Neuronal stem cell (in vitro differentiated cells): ENCODE data around the gene UBAC2.

Experiments used
- DNase-seq: peaks from one replicate; pipeline ENCODE4 v3.0.0-alpha.2; 2013; ENCODE audit warnings: low spot score
- H2AFZ ChIP-seq: one replicate; pipeline ENCODE4 v1.6.1; 2013; ENCODE audit warnings: mild to moderate bottlenecking, low read length, inconsistent platforms
- H2AK5ac ChIP-seq: 2 replicates; pipeline ENCODE4 v1.6.1; 2013; ENCODE audit warnings: low read depth, mild to moderate bottlenecking, inconsistent platforms, low read length, moderate library complexity, mixed read lengths
- H2BK120ac ChIP-seq: 2 replicates; pipeline ENCODE4 v1.6.1; 2013; ENCODE audit warnings: low read depth, mild to moderate bottlenecking, inconsistent platforms, low read length, moderate library complexity, mixed read lengths
- H2BK12ac ChIP-seq: one replicate; pipeline ENCODE4 v1.6.1; 2013; ENCODE audit warnings: low read length, inconsistent platforms
- H2BK15ac ChIP-seq: 2 replicates; pipeline ENCODE4 v1.6.1; 2013; ENCODE audit warnings: mild to moderate bottlenecking, low read length, inconsistent platforms, mixed read lengths
- H2BK5ac ChIP-seq: one replicate; pipeline ENCODE4 v1.6.1; 2013; ENCODE audit warnings: inconsistent platforms, mild to moderate bottlenecking, low read length, moderate library complexity
- H3K14ac ChIP-seq: one replicate; pipeline ENCODE4 v1.6.1; 2013; ENCODE audit warnings: low read length, inconsistent platforms
- H3K18ac ChIP-seq: 2 replicates; pipeline ENCODE4 v1.6.1; 2013; ENCODE audit warnings: low read length, inconsistent platforms
- H3K23ac ChIP-seq: 2 replicates; pipeline ENCODE4 v1.6.1; 2013; ENCODE audit warnings: low read depth, mild to moderate bottlenecking, mixed read lengths, low read length, inconsistent platforms; ENCODE audit not compliant: poor library complexity
- H3K27ac ChIP-seq: replicated peaks from 3 replicates; pipeline ENCODE4 v1.5.1; 2013; ENCODE audit warnings: low read length, inconsistent platforms
- H3K27me3 ChIP-seq, 3 experiments: 2 replicates each; pipeline ENCODE4 v1.6.1; 2013; ENCODE audit warnings: low read length in 3 of 3, mild to moderate bottlenecking in 2 of 3, inconsistent platforms in 1 of 3, low read depth in 1 of 3, mixed read lengths in 1 of 3, moderate library complexity in 1 of 3; ENCODE audit not compliant: control insufficient read depth in 3 of 3, insufficient read depth in 3 of 3
- H3K36me3 ChIP-seq, 2 donors: replicated peaks in 1 of 2; 2 replicates each; pipeline ENCODE4 v1.6.1; 2013; ENCODE audit warnings: low read length in 2 of 2; ENCODE audit not compliant: control insufficient read depth in 2 of 2, insufficient read depth in 2 of 2
- H3K4ac ChIP-seq: 2 replicates; pipeline ENCODE4 v1.6.1; 2013; ENCODE audit warnings: inconsistent platforms, mild to moderate bottlenecking, low read length, moderate library complexity
- H3K4me1 ChIP-seq, 2 donors: 1 replicate in 1 of 2; 2 replicates in 1 of 2; pipeline ENCODE4 v1.6.1; 2013; ENCODE audit warnings: low read length in 2 of 2, low read depth in 1 of 2; ENCODE audit not compliant: control insufficient read depth in 2 of 2, insufficient read depth in 1 of 2
- H3K4me2 ChIP-seq: one replicate; pipeline ENCODE4 v1.6.1; 2013; ENCODE audit warnings: mild to moderate bottlenecking, low read length, inconsistent platforms; ENCODE audit not compliant: insufficient read depth, poor library complexity, severe bottlenecking
- H3K4me3 ChIP-seq, 2 donors: 2 replicates each; pipeline ENCODE4 v1.5.1; 2013; ENCODE audit warnings: low read length in 2 of 2, mild to moderate bottlenecking in 2 of 2, inconsistent platforms in 1 of 2, moderate library complexity in 1 of 2
- H3K79me1 ChIP-seq: one replicate; pipeline ENCODE4 v1.6.1; 2013; ENCODE audit warnings: low read depth, mild to moderate bottlenecking, inconsistent platforms, low read length, moderate library complexity
- H3K9ac ChIP-seq: one replicate; pipeline ENCODE4 v1.6.1; 2013; ENCODE audit warnings: mild to moderate bottlenecking, low read depth, low read length, inconsistent platforms; ENCODE audit not compliant: poor library complexity
- H3K9me3 ChIP-seq, 2 donors: replicated peaks in 1 of 2; 2 replicates each; pipeline versions ENCODE3 to v1.6.1; 2013; ENCODE audit warnings: low read length in 2 of 2, mild to moderate bottlenecking in 2 of 2, inconsistent platforms in 1 of 2, low read depth in 1 of 2, mixed read lengths in 1 of 2, moderate library complexity in 1 of 2; ENCODE audit not compliant: control insufficient read depth in 2 of 2, insufficient read depth in 1 of 2
- H4K8ac ChIP-seq: one replicate; pipeline ENCODE4 v1.6.1; 2013; ENCODE audit warnings: low read depth, mild to moderate bottlenecking, inconsistent platforms, low read length, moderate library complexity
- H4K91ac ChIP-seq: one replicate; pipeline ENCODE4 v1.6.1; 2013; ENCODE audit warnings: low read length, low read depth, mild to moderate bottlenecking, inconsistent platforms; ENCODE audit not compliant: poor library complexity
- WGBS, 2 donors: extraction: QIAGEN DNeasy Blood & Tissue Kit; methylation state at CpG; one replicate each; pipeline ENCODE4 v1.1.7; 2013; ENCODE audit warnings: missing lambda C conversion rate in 2 of 2, mixed read lengths in 1 of 2; ENCODE audit not compliant: insufficient read length in 2 of 2, insufficient replicate concordance in 1 of 2; ENCODE audit errors: extremely low coverage in 2 of 2; 5-methylcytosine and 5-hydroxymethylcytosine counted together

UBAC2 gene

GRCh38 chr13:99367106-99367616 lies 166.5 kb downstream of the UBAC2 start:
- no peak overlapping the region for H2BK5ac ChIP-seq
- H3K23ac ChIP-seq: no peak overlapping the region
- H3K9ac ChIP-seq: no peak overlapping the region
- no peak overlapping the region for H3K14ac ChIP-seq
- no peak overlapping the region for H2BK12ac ChIP-seq
- no peak overlapping the region for H3K4me2 ChIP-seq
- no CpG with 5 or more reads among the region's 7 CpGs for WGBS, 2 donors
- H3K4ac ChIP-seq: no peak overlapping the region
- no peak overlapping the region for H4K8ac ChIP-seq
- no peaks in the 10 kb centered on the region for H3K9me3 ChIP-seq
- DNase-seq: no peak
- no peak overlapping the region for H2AK5ac ChIP-seq
- H2AFZ ChIP-seq: no peak overlapping the region
- no peak overlapping the region for H3K4me3 ChIP-seq
- H4K91ac ChIP-seq: no peak overlapping the region
- no peaks in the 10 kb centered on the region for H3K79me1 ChIP-seq
- H3K27me3 ChIP-seq: no peaks in the 10 kb centered on the region
- H3K4me1 ChIP-seq: no peaks in the 10 kb centered on the region
- H2BK120ac ChIP-seq: no peak overlapping the region
- H3K27ac ChIP-seq: no peak overlapping the region
- H3K36me3 ChIP-seq: peaks cover 3 to 38% of the 10 kb centered on the region in 2 donors
- no peak overlapping the region for H3K18ac ChIP-seq
- no peak overlapping the region for H2BK15ac ChIP-seq

GRCh38 chr13:99367663-99368448 lies 167.2 kb downstream of the UBAC2 start:
- Histone ChIP-seq H3K23ac (no peak overlapping the region), H2AK5ac (no peak overlapping the region), H3K18ac (no peak overlapping the region), H3K9ac (no peak overlapping the region), H3K79me1 (no peaks in the 10 kb centered on the region), H2AFZ (no peak overlapping the region), H3K4me3 (no peak overlapping the region), H3K9me3 (no peaks in the 10 kb centered on the region), H2BK15ac (no peak overlapping the region), H3K27me3 (no peaks in the 10 kb centered on the region), H2BK12ac (no peak overlapping the region), H4K91ac (no peak overlapping the region), H3K4me2 (no peak overlapping the region), H4K8ac (no peak overlapping the region), H3K4ac (no peak overlapping the region), H3K4me1 (no peaks in the 10 kb centered on the region), H3K14ac (no peak overlapping the region), H3K27ac (no peak overlapping the region), H3K36me3 (peaks cover 2 to 38% of the 10 kb centered on the region in 2 donors), H2BK5ac (no peak overlapping the region), H2BK120ac (no peak overlapping the region)
- DNase-seq: no peak
- no CpG with 5 or more reads among the region's 16 CpGs for WGBS, 2 donors

- Histone ChIP-seq H2AK5ac (no peak overlapping the region), H3K9me3 (no peaks in the 10 kb centered on the region), H2BK15ac (no peak overlapping the region), H3K23ac (no peak overlapping the region), H3K36me3 (peaks cover 4 to 36% of the 10 kb centered on the region in 2 donors), H3K79me1 (no peaks in the 10 kb centered on the region), H2BK5ac (no peak overlapping the region), H3K14ac (no peak overlapping the region), H4K91ac (no peak overlapping the region), H3K4ac (no peak overlapping the region), H3K27me3 (no peaks in the 10 kb centered on the region), H2AFZ (no peak overlapping the region), H3K9ac (no peak overlapping the region), H3K4me3 (no peak overlapping the region), H2BK120ac (no peak overlapping the region), H3K18ac (no peak overlapping the region), H3K4me2 (no peak overlapping the region), H3K27ac (no peak overlapping the region), H2BK12ac (no peak overlapping the region), H4K8ac (no peak overlapping the region), H3K4me1 (no peaks in the 10 kb centered on the region)
- WGBS, 2 donors: no CpG with 5 or more reads among the region's 12 CpGs
- no peak for DNase-seq
Observed at GRCh38 chr13:99370481-99371275, 170.0 kb downstream of the UBAC2 start.

GRCh38 chr13:99371956-99372355 lies 171.3 kb downstream of the UBAC2 start:
- H3K4me3 ChIP-seq: no peak overlapping the region
- H3K14ac ChIP-seq: no peak overlapping the region
- H3K9me3 ChIP-seq: no peaks in the 10 kb centered on the region
- H3K27me3 ChIP-seq: no peaks in the 10 kb centered on the region
- H3K27ac ChIP-seq: no peak overlapping the region
- no peak overlapping the region for H4K8ac ChIP-seq
- no peaks in the 10 kb centered on the region for H3K79me1 ChIP-seq
- H3K18ac ChIP-seq: no peak overlapping the region
- H3K9ac ChIP-seq: no peak overlapping the region
- H3K23ac ChIP-seq: no peak overlapping the region
- no peak overlapping the region for H2BK15ac ChIP-seq
- H2BK120ac ChIP-seq: no peak overlapping the region
- H2AFZ ChIP-seq: no peak overlapping the region
- no peaks in the 10 kb centered on the region for H3K4me1 ChIP-seq
- H3K4me2 ChIP-seq: no peak overlapping the region
- H3K36me3 ChIP-seq: peaks cover 4 to 39% of the 10 kb centered on the region in 2 donors
- no CpG with 5 or more reads among the region's 9 CpGs for WGBS, 2 donors
- no peak overlapping the region for H2AK5ac ChIP-seq
- no peak overlapping the region for H2BK12ac ChIP-seq
- no peak overlapping the region for H3K4ac ChIP-seq
- no peak for DNase-seq
- H2BK5ac ChIP-seq: no peak overlapping the region
- no peak overlapping the region for H4K91ac ChIP-seq
